Stimulated activated CD4-positive, alpha-beta T cell treated with anti-CD3 and anti-CD28 coated beads, Interleukin-4, amount 100 ng/mL, for 48 hours (primary cell): ENCODE data around the gene LRRC75A.
"Not testable (repeated sequence)": the region's sequence is repeated elsewhere in the genome, so short reads cannot be mapped to it uniquely, and the experiment has no call there.

Experiments
- DNase-seq, 2 donors: peaks; one replicate each; pipeline ENCODE4 v3.0.0-alpha.2; 2020; ENCODE audit warnings: low read depth in 2 of 2

LRRC75A gene

DNA sequence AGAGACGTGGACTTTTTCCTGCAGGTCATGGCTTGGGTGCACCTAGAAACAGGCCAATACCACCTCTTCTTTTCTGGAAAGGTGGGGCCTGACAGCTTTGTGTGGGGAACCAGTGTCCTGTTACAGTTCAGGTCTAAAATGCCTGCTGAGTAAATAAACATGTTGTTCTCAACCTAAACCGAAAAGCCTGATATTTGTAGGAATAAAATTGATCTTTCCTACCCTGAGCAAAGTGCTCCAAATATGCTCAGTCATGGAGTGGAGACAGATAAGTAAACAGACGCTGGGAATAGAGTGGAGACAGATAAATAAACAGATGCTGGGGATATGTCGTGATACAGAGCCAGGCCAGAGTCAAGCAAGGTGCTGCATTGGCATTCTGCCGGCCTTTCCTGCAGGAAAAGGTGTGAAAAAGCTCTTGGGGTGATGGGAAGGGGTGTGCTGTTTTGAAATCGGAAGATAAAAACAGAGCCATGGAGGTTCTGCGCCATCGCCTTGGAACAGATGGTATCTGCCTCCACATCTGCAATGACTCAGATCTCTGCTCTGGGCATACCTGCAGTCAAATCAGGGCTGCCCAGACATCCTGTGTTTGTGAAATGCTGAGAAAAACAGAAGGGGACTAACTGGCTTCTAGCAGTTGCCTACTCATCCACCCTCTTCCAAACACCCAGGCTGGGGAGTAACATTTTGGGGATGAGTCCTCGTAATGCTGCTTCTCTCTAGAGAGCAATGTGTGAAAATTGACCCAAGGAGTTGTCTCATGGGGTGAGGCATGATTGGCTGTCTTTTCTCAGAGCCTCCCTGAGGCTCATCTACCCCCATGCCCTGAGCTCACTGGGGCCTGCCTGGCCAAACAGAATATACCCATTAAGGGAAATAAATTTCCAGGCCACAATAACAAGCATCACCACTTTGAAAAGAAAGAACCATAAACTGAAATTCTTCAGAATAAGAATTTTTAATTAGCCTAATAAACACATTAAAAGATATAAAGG lies 93.4 kb downstream of the LRRC75A start:
- no peak for DNase-seq

DNA sequence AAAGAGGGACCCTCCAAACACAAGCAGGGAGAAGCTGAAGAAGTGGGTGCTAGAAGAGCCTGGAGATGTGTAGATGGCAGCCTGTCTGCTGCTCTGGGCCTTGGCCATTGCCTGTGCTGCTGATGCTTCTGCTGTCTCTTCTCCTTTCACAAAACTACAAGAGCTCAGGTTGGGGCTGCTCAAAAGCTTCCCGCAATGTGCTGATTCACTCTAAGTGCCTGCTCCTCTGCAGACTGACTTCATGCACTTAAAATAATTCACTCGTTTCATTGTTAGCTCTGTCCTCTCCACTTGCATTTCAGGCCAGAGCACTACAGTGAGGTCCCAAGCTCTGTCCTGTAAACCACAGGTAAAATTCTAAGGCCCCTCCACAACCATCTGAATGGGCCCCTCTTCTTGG lies 95.3 kb downstream of the LRRC75A start:
- DNase-seq: not testable (repeated sequence)

- not testable (repeated sequence) for DNase-seq
Measured at GRCh38 chr17:16395887-16396286, 96.1 kb downstream of the LRRC75A start.

GRCh38 chr17:16392491-16392890 lies 99.5 kb downstream of the LRRC75A start:
- DNase-seq: not testable (repeated sequence)
